ENCODE data around the gene TLR9. TPM values are rescaled to one million over a fixed set of nuclear protein-coding genes. Genes with fewer than 3 reads are reported as not detected.
"Not testable (repeated sequence)": the region's sequence is repeated elsewhere in the genome, so short reads cannot be mapped to it uniquely, and the experiment has no call there.

Gene TLR9
- total and polyA plus RNA-seq, 11 donors, result 0.04 to 0.65 (median 0.22) TPM; not detected in 1

GRCh38 chr3:52178537-52178936 lies 46.9 kb downstream of the TLR9 start:
- Histone ChIP-seq H3K4me1 (peaks cover 3 to 23% (median 16%) of the 10 kb centered on the region in 12 donors), H3K27ac (no peak overlapping the region), H3K9me3 (no peaks in the 10 kb centered on the region), H3K4me3 (no peak overlapping the region), H3K36me3 (no peaks in the 10 kb centered on the region), H3K27me3 (no peaks in the 10 kb centered on the region)
- intact Hi-C loops (cut with DNase I), result no loop called here
- 89 to 97% (median 93%) methylated on average over 1 of the region's 1 CpG for WGBS, 4 donors
- DNase-seq, result no peak
- no peak for ATAC-seq
- TF ChIP-seq CTCF (IDR thresholded peaks at IDR 0.05), result no peak
- TF ChIP-seq POLR2A (IDR thresholded peaks at IDR 0.05), result no peak

- intact Hi-C loops (cut with DNase I); H3K27me3 ChIP-seq; ATAC-seq; DNase-seq; H3K36me3 ChIP-seq; H3K4me3 ChIP-seq; H3K9me3 ChIP-seq; H3K27ac ChIP-seq: not testable (repeated sequence)
- WGBS, 4 donors, result 89 to 96% (median 92%) methylated on average over 4 of the region's 4 CpGs
- peaks cover 3 to 20% (median 14%) of the 10 kb centered on the region in 12 donors for H3K4me1 ChIP-seq
These were observed 47.3 kb downstream of the TLR9 start for GRCh38 chr3:52178126-52178525.

DNA sequence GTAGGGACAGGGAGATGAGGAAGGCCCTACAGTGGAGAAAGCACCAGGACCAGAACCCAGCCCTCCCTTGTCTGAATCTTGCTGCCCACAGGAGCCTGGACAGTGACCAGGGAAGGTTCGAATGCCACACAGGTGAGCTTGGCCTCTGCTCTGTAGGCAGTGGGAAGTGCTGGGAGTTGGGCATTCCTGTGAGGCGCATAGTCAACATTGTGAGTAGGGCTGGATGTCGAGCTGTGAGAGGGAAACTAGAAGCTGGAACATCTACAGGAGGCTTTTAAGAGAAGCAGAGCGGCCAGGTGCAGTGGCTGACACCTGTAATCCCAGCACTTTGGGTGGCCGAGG lies 47.8 kb downstream of the TLR9 start:
- Histone ChIP-seq H3K27me3 (no peaks in the 10 kb centered on the region), H3K27ac (no peak overlapping the region), H3K4me3 (no peak overlapping the region), H3K36me3 (no peaks in the 10 kb centered on the region), H3K9me3 (no peaks in the 10 kb centered on the region), H3K4me1 (peaks cover 1 to 15% (median 12%) of the 10 kb centered on the region in 12 donors)
- intact Hi-C loops (cut with DNase I), result no loop called here
- TF ChIP-seq CTCF (IDR thresholded peaks at IDR 0.05) (no peak), POLR2A (IDR thresholded peaks at IDR 0.05) (no peak)
- 86 to 95% (median 92%) methylated on average over 5 of the region's 5 CpGs for WGBS, 4 donors
- DNase-seq, result no peak
- ATAC-seq, result no peak

DNA sequence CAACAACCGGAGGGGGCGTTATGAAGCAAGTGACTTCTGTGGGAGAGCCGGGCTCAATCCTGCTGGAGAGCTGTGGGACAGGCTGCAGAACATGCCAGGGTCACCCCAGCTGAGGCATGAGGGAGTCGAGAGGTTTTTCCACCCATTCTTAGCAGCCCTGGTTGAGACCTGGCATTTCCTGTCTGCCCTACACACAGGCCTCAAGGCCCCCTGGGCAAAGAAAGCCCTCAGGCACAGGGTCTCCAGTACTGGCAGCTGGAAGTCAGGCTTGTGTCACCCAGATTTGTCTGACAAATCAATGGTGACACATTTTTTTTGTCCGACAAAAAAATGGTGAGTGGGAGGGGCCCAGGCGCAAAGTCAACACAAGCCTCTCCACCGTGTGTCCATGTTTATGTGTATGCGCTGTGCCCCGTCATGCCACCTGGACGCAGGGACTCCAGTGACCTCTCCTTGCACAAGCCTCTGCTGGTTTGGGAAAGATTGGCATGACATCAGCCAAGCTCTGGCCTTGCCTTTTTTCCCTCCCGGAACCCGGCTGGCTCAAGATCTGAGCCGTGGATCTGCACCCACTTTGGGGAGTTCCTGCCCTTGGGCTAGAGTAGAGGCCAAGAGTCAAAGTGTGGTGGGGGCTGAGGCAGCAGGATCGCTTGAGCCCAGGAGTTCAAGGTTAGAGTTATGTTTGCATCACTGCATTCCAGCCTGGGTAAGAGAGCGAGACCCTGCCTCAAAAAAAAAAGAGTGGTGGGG lies 48.3 kb downstream of the TLR9 start:
- TF ChIP-seq CTCF (IDR thresholded peaks at IDR 0.05) (no peak), POLR2A (IDR thresholded peaks at IDR 0.05) (no peak)
- intact Hi-C loops (cut with DNase I), result no loop called here
- DNase-seq, result no peak
- Histone ChIP-seq H3K27me3 (no peaks in the 10 kb centered on the region), H3K27ac (no peak overlapping the region), H3K36me3 (no peaks in the 10 kb centered on the region), H3K4me3 (no peak overlapping the region), H3K4me1 (peaks cover 0 to 10% (median 8%) of the 10 kb centered on the region in 12 donors), H3K9me3 (no peaks in the 10 kb centered on the region)
- no peak for ATAC-seq
- 81 to 88% (median 83%) methylated on average over 15 of the region's 15 CpGs for WGBS, 4 donors
